Germinal center (tissue), 1 donor: Measurements from ENCODE around the gene ACP7.
"Not testable (repeated sequence)": the region's sequence is repeated elsewhere in the genome, so short reads cannot be mapped to it uniquely, and the experiment has no call there.

Experiments
- DNase-seq: peaks from one replicate; pipeline ENCODE4 v3.0.0; 2012; ENCODE audit warnings: mixed read lengths, low spot score

The ACP7 gene

DNA sequence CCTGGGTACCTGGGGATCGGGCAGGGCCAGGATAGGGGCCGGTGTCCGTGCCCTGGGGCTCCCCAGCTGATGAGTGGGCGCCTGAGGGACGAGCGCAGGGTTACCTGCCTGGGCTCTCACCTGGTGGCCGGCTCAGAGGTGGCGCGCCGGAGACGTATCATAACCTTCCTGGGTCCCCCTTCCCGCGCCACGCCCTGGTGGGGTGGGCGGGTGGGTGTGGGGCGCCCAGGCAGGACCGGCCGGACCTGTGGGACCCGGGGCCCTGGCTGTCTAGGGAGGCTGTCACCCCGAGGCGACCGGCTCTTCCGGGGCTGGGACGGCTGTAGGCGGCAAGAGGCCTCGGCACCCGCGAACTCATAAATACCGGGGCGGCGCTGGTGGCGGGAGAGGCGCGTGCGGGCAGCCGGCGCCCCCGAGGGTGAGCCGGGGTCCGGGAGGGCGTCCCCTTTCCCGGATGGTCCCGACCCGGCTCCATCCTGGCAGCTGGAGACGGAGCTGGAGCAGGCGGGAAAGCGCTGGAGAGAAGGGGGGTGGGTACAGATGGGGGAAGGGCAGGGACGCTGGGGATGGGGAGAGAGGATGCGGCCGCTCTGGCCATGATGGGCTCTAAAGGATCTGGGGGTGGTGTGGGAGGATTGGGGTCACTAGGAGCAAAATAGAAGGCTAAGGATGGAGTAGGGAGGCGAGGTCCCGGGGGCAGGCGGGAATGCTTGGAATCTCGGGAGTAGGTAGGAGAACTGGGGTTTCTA, at the start of gene ACP7:
ACP7 (plus strand) TSS at position 386 of the 749 bp plus-strand sequence. CDS start 902 bp downstream, outside the sequence.
- DNase-seq: no peak

DNA sequence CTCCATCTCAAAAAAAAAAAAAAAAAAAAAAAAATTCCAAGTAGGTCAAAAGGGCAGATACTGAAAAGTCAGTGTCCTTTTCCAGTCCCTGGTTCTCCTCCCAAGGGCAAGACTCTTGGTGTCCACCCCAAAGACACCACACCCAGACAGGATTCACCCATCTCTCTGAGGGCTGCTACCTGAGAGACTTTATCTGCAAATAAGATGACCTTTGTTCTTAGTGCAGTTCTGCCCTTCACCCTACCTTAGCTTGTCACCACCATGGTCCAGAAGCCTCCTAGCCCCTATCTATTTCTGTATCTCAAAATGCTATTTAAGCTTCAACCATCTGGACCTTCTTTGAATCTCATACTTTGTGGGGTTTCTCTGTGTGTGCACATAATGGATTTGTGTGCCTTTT, 47.6 kb upstream of the ACP7 start:
- DNase-seq: no peak

DNA sequence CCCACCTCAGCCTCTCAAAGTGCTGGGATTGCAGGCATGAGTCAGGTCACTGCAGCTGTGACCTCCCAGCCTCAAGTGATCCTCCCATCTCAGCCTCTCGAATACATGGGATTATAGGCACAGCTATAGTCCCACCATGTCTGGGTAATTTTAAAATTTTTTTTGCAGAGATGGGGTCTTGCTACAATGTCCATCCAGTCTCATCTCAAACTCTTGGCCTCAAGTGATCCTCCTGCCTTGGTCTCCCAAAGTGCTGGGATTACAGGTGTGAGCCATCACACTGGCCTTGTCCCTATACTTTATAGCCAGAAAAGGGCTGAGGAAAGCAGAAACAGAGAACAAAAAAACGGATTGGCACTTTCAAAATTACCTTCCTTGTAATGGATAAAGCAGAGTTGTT, 47.0 kb upstream of the ACP7 start:
- DNase-seq: no peak

GRCh38 chr19:39038098-39038497, 46.1 kb upstream of the ACP7 start:
- no peak for DNase-seq

- no peak for DNase-seq
Observed at GRCh38 chr19:39045506-39045905, 38.7 kb upstream of the ACP7 start.

DNA sequence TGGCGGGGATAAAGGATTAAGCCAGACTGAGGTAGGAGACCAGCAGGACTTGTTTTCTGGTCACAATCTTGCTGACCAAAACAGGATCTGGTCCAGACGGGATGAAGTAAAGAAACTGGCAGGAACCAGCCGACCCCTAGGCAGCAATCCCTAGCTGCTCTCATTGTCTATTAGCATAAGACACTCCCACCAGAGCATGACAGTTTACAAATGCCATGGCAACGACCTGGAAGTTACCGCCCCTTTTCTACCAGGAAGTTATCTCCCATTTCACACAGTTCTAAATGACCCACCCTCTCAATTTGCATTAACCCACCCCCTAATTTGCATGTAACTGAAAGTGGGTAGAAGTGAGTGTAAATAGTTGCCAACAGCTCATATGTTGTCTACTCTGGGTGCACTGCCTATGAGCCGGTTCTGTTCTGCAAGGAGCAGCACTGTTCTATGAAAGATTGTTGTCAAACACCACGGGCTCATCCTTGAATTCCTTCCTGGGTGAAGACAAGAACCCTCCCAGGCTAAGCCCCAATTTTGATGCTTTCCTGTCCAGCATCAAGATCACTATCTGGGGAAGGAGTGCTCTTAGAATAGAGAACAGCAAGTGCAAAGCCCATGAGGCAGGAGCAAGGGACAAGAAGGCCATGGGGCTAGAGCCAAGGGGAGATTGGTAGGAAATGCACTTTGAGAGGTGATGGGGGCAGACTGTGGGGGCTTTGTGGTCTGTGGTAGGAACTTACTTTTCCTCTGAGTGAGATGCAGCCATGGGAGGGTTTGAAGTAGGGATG, 37.9 kb upstream of the ACP7 start:
- no peak for DNase-seq

DNA sequence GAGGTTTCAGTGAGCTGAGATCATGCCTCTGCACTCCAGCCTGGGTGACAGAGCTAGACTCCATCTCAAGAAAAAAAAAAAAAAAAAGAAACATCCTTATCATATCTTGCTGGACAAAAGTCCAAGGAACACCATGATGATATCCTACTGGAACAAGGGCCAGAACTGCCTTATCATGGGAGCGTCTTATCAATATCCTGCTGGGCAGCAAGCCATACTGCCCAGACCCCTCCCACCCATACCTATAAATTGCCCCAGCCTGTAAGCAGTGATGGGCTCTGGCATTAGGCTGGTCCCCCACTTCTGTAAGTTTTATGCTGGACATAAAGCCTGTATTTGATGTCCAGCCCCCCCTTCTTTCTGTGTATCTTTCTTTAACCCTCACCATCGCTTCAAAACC, 37.1 kb upstream of the ACP7 start:
- DNase-seq: no peak

- peak; percentile 33 for DNase-seq
Observed at GRCh38 chr19:39052243-39052746, 31.9 kb upstream of the ACP7 start.

DNA sequence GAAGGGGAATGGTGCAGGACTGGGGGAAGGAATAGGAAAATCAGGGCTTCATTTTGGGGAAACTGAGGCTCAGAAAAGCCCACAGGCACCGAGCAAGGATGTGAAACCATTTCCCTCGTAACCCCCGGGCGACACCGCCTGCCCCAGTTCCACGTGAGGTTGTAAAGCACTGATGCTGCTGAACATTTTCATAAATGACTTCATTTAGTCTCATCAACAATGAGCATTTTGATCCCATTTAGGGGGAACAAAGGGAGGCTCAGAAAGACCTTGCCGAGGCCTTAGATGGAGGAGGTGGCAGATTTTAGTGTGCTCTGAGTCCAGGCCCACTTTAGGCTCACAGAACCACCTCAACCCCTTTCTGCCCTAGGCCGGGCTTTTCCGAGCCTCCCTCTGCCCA, 31.3 kb upstream of the ACP7 start:
- no peak for DNase-seq

DNA sequence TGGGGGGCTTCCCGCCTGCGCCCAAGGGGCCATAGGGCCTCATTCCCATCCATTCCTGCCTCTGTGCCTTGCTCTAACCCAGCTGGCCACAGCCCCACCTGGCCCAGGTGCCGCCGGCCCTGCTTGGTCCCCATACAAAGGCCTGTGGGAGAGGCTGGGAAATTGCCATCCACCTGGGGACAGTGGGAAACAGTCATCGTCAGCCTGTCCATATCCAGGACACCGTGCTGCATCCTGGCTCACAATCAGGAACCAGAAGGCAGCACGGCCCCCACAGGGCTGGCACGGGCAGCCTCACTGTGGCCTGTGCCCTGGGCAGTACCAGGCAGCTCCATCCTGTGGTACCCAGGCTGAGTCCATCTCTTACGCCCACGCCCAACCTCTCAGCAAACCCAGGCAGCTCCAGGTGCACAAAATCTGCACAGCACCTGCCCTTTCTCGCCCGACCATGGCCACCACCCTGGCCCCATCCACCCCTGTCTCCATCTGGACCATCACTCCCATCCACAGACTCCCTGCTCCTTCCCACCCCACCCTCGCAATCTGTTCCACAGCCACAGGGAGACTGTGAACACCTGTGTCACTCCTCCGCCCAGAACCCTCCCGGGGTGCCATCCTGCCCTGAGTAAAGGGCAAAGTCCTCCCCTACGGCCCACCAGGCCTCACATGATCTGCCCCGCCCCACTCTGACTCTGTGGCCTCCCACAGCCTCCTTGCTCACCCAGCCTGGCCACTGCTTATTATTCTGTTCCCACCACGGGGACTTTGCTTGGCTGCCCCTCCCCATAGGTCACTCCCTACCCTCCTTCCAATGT, 30.7 kb upstream of the ACP7 start:
- DNase-seq: no peak

GRCh38 chr19:39054091-39054470, 30.1 kb upstream of the ACP7 start:
- DNase-seq: no peak

DNA sequence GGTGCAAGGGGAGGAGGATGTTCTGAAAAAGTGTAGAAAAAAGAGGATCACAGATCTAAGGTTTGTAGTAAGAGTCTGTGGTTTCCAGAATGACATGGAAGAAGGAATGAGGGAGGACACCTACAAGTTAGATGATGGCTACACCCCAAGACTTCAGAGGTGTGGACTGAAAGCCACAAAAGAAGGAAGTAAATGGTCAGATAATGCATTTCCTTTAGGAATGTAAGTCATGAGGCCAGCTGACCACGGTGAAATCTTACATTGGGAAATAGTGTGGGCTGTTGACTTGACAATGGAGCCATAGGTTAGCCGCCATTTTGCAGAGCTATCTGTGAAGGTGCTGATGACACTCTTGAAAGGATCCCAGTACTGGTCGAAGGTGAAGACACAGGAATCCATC, 26.6 kb upstream of the ACP7 start:
- DNase-seq: no peak

GRCh38 chr19:39059302-39059701, 24.9 kb upstream of the ACP7 start:
- DNase-seq: no peak

DNA sequence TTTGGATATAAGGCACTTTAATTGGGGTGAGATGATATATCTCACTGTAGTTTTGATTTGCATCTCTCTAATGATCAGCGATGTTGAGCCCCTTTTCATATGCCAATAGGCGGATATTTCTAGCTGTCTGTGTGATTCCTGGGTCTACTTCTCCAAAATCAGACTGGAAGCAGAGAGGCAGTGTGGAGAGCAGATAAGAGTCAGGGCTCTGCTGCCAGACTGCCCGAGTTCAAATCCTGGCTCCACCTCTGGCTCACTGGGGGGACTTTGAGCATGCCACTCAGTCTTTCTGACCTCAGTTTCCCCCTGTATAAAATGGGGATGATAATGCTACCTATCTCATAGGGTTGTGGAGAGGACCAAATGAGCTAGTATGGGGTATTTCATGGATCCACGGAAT, 24.0 kb upstream of the ACP7 start:
- DNase-seq: no peak

DNA sequence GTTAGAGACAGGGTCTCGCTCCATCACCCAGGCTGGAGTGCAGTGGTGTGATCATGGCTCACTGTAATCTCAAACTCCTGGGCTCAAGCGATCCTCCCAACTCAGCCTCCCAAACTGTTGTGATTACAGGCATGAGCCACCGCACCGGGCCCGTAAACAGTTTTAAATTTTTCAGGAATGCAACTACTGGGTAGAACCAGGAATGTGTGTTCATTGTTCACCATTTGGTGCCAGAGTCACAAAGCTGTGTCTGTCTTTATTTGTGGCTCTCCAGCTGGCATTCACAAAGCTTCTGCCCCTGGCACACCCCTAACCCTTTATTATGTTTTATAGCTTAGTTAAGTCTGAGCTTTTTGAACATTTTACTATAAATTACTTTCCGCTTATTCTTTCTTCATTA, 19.8 kb upstream of the ACP7 start:
- DNase-seq: no peak

DNA sequence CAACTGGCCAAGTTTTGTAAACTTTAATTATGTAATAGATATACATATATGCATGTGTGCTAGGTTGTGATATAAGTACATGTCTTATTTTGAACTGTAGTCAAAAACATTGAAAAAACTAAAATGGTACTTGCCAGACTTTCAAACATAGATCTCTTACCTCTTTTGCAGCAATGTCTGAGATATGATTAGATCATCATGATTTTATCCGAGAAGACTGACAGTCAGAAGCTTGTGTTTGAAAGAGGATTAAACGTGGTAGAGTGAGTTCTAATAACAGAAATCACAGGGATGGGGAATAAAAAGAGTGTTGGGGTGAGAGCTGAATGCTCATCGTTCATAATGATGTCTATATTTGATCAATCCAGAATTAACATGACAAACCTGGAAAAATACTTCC, 18.2 kb upstream of the ACP7 start:
- DNase-seq: no peak

GRCh38 chr19:39067104-39067503, 17.1 kb upstream of the ACP7 start:
- no peak for DNase-seq

- not testable (repeated sequence) for DNase-seq
Observed at GRCh38 chr19:39068259-39068658, 15.9 kb upstream of the ACP7 start.

DNA sequence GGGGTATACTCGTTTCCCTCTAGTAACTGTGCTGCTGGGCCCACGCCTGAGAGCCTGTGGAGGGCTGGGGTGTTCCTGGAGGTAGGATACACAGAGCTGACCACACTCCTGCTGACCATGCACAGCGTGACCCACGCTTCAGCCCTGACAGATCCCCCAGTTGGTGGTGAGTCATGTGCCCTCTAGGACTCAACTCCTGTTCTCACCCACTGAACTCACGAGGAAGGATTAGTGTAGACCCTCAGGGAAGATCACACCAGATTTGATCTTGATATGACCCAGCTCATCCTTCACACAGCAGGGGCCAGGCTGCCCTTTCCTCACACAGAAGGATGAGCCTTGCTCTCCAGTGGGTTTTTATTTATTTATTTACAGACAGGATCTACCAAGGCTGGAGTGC, 13.3 kb upstream of the ACP7 start:
- no peak for DNase-seq

GRCh38 chr19:39074205-39074692, 9.9 kb upstream of the ACP7 start:
- DNase-seq: no peak

DNA sequence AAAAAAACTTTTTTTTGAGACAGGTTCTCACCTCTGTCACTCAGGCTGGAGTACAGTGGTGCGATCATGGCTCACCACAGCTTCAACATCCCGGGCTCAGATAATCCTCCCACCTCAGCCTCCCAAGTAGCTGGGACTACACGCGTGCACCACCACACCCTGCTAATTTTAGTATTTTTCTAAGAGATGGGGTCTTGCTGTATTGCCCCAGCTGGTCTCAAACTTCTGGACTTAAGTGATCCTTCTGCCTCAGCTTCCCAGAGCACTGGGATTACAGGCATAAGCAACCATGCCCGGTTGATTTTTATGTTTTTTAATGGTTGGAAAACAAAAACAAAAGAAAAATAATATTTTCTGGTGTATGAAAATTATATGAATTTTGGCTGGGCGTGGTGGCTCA, 9.2 kb upstream of the ACP7 start:
- no peak for DNase-seq

- DNase-seq: no peak
Observed at GRCh38 chr19:39077323-39077722, 6.8 kb upstream of the ACP7 start.
